RWPE2 (cell line): Measurements from ENCODE around the gene GSDME.

ENCODE experiments used
- ATAC-seq: fragments of 200-7000 bp; cut with Tn5 transposase; 3 replicates; pipeline ENCODE4 v1.9.1; 2021; ENCODE audit warnings: low read depth
- DNase-seq: peaks from one replicate; pipeline ENCODE4 v3.0.0-alpha.2; 2020; ENCODE audit warnings: low spot score
- H3K27ac ChIP-seq: fragments of 450-650 bp; 2 replicates; pipeline ENCODE4 v1.5.1; 2017; ENCODE audit warnings: mild to moderate bottlenecking; ENCODE audit not compliant: poor library complexity, severe bottlenecking
- H3K27me3 ChIP-seq: fragments of 250-450 bp; sonication (Bioruptor Pico); 2 replicates; pipeline ENCODE4 v1.5.1; 2021; ENCODE audit warnings: mild to moderate bottlenecking, moderate library complexity; ENCODE audit not compliant: insufficient read depth, poor library complexity, severe bottlenecking
- H3K36me3 ChIP-seq: fragments of 250-450 bp; sonication (Bioruptor Pico); 2 replicates; pipeline ENCODE4 v1.5.1; 2020; ENCODE audit warnings: low read depth, mild to moderate bottlenecking, moderate library complexity
- H3K4me1 ChIP-seq: fragments of 250-450 bp; sonication (Bioruptor Pico); 2 replicates; pipeline ENCODE4 v1.5.1; 2021; ENCODE audit warnings: mild to moderate bottlenecking, moderate library complexity; ENCODE audit not compliant: insufficient read depth, poor library complexity, severe bottlenecking
- H3K4me3 ChIP-seq: fragments of 250-450 bp; sonication (Bioruptor Pico); 2 replicates; pipeline ENCODE4 v1.5.1; 2021; ENCODE audit warnings: mild to moderate bottlenecking, moderate library complexity; ENCODE audit not compliant: severe bottlenecking
- H3K9me3 ChIP-seq: fragments of 250-450 bp; sonication (Bioruptor Pico); 2 replicates; pipeline ENCODE4 v1.5.1; 2021; ENCODE audit warnings: mild to moderate bottlenecking, moderate library complexity; ENCODE audit not compliant: severe bottlenecking
- CTCF ChIP-seq: fragments of 450-650 bp; IDR thresholded peaks from one replicate; pipeline ENCODE4 v1.5.1; 2017; ENCODE audit warnings: mild to moderate bottlenecking, moderate library complexity; ENCODE audit not compliant: poor library complexity, severe bottlenecking

Gene GSDME

GRCh38 chr7:24757353-24758275 lies at the start of gene GSDME:
Gene GSDME (minus strand): TSS chr7:24757464. CDS start chr7:24749774, 7,690 bp downstream.
- Histone ChIP-seq H3K4me3 (peak within 1 kb of the TSS; percentile 90), H3K4me1 (peaks cover 36% of the 10 kb centered on the region), H3K36me3 (peaks cover 10% of the 10 kb centered on the region; the same call in 1 of the 2 replicates), H3K9me3 (no peaks in the 10 kb centered on the region), H3K27ac (peak within 1 kb of the TSS; percentile 97), H3K27me3 (no peaks in the 10 kb centered on the region)
- TF ChIP-seq CTCF: peak; percentile 9
- ATAC-seq: peak; percentile 77
- no peak for DNase-seq

GRCh38 chr7:24802300-24802699 lies 45.0 kb upstream of the GSDME start:
- no peak for DNase-seq
- H3K4me1 ChIP-seq: no peaks in the 10 kb centered on the region
- no peak overlapping the region for H3K4me3 ChIP-seq
- TF ChIP-seq CTCF: no peak
- no peak for ATAC-seq
- no peaks in the 10 kb centered on the region for H3K27me3 ChIP-seq
- no peak overlapping the region for H3K27ac ChIP-seq
- H3K9me3 ChIP-seq: no peaks in the 10 kb centered on the region
- H3K36me3 ChIP-seq: peaks cover 65% of the 10 kb centered on the region

DNA sequence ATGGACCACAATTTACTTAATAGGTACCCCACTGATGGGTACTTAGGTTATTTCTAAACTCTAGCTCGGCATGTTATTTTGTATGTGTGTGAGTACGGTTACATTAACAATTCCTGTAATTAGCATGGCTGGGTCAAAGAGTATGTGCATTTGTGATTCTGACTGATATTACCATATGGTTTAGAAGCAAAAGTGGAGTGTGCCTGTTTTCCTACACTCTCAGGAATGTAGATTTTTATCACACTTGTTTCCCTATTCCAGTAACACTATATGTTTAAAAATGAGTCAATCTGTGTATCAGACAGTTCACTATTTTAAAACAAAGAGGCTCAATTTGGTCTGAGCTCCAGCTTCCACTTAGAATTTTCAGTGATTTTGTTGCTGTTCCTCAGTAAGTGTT lies 44.6 kb upstream of the GSDME start:
- peaks cover 61% of the 10 kb centered on the region for H3K36me3 ChIP-seq
- TF ChIP-seq CTCF: no peak
- DNase-seq: no peak
- H3K4me3 ChIP-seq: no peak overlapping the region
- H3K27me3 ChIP-seq: no peaks in the 10 kb centered on the region
- H3K27ac ChIP-seq: no peak overlapping the region
- no peaks in the 10 kb centered on the region for H3K9me3 ChIP-seq
- no peak for ATAC-seq
- no peaks in the 10 kb centered on the region for H3K4me1 ChIP-seq

- Histone ChIP-seq H3K36me3 (peaks cover 49% of the 10 kb centered on the region), H3K27ac (no peak overlapping the region), H3K4me3 (no peak overlapping the region), H3K9me3 (no peaks in the 10 kb centered on the region), H3K27me3 (no peaks in the 10 kb centered on the region), H3K4me1 (no peaks in the 10 kb centered on the region)
- DNase-seq: no peak
- no peak for TF ChIP-seq CTCF
- ATAC-seq: no peak
Observed at GRCh38 chr7:24800667-24801066, 43.4 kb upstream of the GSDME start.

GRCh38 chr7:24800073-24800472 lies 42.8 kb upstream of the GSDME start:
- Histone ChIP-seq H3K9me3 (no peaks in the 10 kb centered on the region), H3K27me3 (no peaks in the 10 kb centered on the region), H3K36me3 (peaks cover 44% of the 10 kb centered on the region), H3K4me1 (no peaks in the 10 kb centered on the region), H3K27ac (no peak overlapping the region), H3K4me3 (no peak overlapping the region)
- ATAC-seq (no peak), DNase-seq (no peak)
- no peak for TF ChIP-seq CTCF
